Keratinocyte (primary cell): ENCODE measurements around the gene ARHGAP45. TPM values are rescaled to one million over a fixed set of nuclear protein-coding genes. Genes with fewer than 3 reads are reported as not detected.
A peak's percentile ranks its signal among the peaks of the same experiment; 100 is the strongest.

Source experiments
- DNase-seq: peaks from one replicate; pipeline ENCODE4 v3.0.0-alpha.2; 2011; ENCODE audit warnings: low read depth, missing footprints, low spot score
- FAIRE-seq: peaks from 2 replicates; lab custom pipeline; 2011; peaks lifted over from hg19 to GRCh38; lab: Jason Lieb, UNC
- H2AFZ ChIP-seq: 2 replicates; pipeline ENCODE4 v1.6.0; 2012; ENCODE audit warnings: low read length, control low read depth, inconsistent platforms; ENCODE audit not compliant: control insufficient read depth
- H3K27ac ChIP-seq: 2 replicates; pipeline ENCODE4 v1.5.1; 2011; ENCODE audit warnings: low read length; ENCODE audit not compliant: control insufficient read depth, insufficient read depth
- H3K27me3 ChIP-seq: 3 replicates; pipeline ENCODE4 v1.6.0; 2011; ENCODE audit warnings: low read length; ENCODE audit not compliant: control insufficient read depth, insufficient read depth; ENCODE audit errors: extremely low read depth
- H3K36me3 ChIP-seq, 2 experiments: 2 replicates in 1 of 2; 3 replicates in 1 of 2; pipeline ENCODE4 v1.5.1; 2011; ENCODE audit warnings: low read length in 2 of 2, mild to moderate bottlenecking in 1 of 2; ENCODE audit not compliant: control insufficient read depth in 2 of 2, insufficient read depth in 2 of 2; ENCODE audit errors: extremely low read depth in 1 of 2
- H3K4me1 ChIP-seq: 3 replicates; pipeline ENCODE4 v1.5.1; 2011; ENCODE audit warnings: low read length; ENCODE audit not compliant: control insufficient read depth, insufficient read depth; ENCODE audit errors: extremely low read depth
- H3K4me2 ChIP-seq: 3 replicates; pipeline ENCODE4 v1.6.0; 2011; ENCODE audit warnings: low read depth, low read length; ENCODE audit not compliant: control insufficient read depth, insufficient read depth; ENCODE audit errors: extremely low read depth
- H3K4me3 ChIP-seq, 3 experiments: fragments of 200-600 bp in 1 of 3; sonication (generic) in 1 of 3; 2 replicates in 2 of 3; 3 replicates in 1 of 3; pipeline ENCODE4 v1.5.1; 2011 to 2016; ENCODE audit warnings: low read length in 3 of 3, mild to moderate bottlenecking in 3 of 3, control low read depth in 2 of 3, inconsistent platforms in 1 of 3, low read depth in 1 of 3, mixed read lengths in 1 of 3, mixed run types in 1 of 3, moderate library complexity in 1 of 3; ENCODE audit not compliant: control insufficient read depth in 2 of 3, insufficient read depth in 2 of 3; ENCODE audit errors: extremely low read depth in 1 of 3
- H3K79me2 ChIP-seq: 2 replicates; pipeline ENCODE4 v1.6.0; 2012; ENCODE audit warnings: low read length; ENCODE audit not compliant: control insufficient read depth, insufficient read depth
- H3K9ac ChIP-seq: 3 replicates; pipeline ENCODE4 v1.6.0; 2011; ENCODE audit warnings: low read length; ENCODE audit not compliant: control insufficient read depth, insufficient read depth; ENCODE audit errors: extremely low read depth
- H3K9me1 ChIP-seq: 3 replicates; pipeline ENCODE4 v1.6.0; 2011; ENCODE audit warnings: low read length; ENCODE audit not compliant: control insufficient read depth, insufficient read depth; ENCODE audit errors: extremely low read depth
- H3K9me3 ChIP-seq: 2 replicates; pipeline ENCODE4 v1.5.1; 2012; ENCODE audit warnings: low read depth, low read length; ENCODE audit not compliant: control insufficient read depth
- H4K20me1 ChIP-seq: 3 replicates; pipeline ENCODE4 v1.6.0; 2011; ENCODE audit warnings: low read length; ENCODE audit not compliant: control insufficient read depth, insufficient read depth; ENCODE audit errors: extremely low read depth
- CTCF ChIP-seq, 3 experiments: IDR thresholded peaks in 1 of 3; conservative IDR thresholded peaks in 1 of 3; optimal IDR thresholded peaks in 1 of 3; 2 replicates in 2 of 3; 3 replicates in 1 of 3; pipeline versions ENCODE3 to v1.5.1; 2011; ENCODE audit warnings: low read length in 3 of 3, mild to moderate bottlenecking in 3 of 3, moderate library complexity in 2 of 3, control low read depth in 1 of 3, inconsistent platforms in 1 of 3; ENCODE audit not compliant: insufficient read depth in 2 of 3; ENCODE audit errors: extremely low read depth in 1 of 3
- EZH2 ChIP-seq: IDR thresholded peaks from one replicate; pipeline ENCODE4 v1.6.1; 2012; ENCODE audit warnings: inconsistent platforms, mild to moderate bottlenecking, low read length, moderate library complexity
- dilution Hi-C: fragments of 300-500 bp; cut with MboI; formaldehyde crosslinking; loops from one replicate; pipeline ENCODE4 v1.7.0; 2020; ENCODE audit warnings: low sequenced_read_pairs; ENCODE audit not compliant: extremely low pct_ligation_motif_present
- polyA plus RNA-seq, 5 experiments: library from polyadenylated mRNA; depleted of rRNA in 3 of 5; stranded (reverse) in 3 of 5; stranded (forward) in 1 of 5; unstranded in 1 of 5; fragments of >200 nt; gene quantifications; 1 replicate in 1 of 5; 2 replicates in 3 of 5; 3 replicates in 1 of 5; pipeline versions ENCODE4 v1.2.1 to v1.2.3, GENCODE V29; 2011 to 2012; ENCODE audit warnings: missing spikeins in 2 of 5, low read depth in 1 of 5, low replicate concordance in 1 of 5

ARHGAP45 gene
- polyA plus RNA-seq, 1 donor (not counting 4 experiments of a cell fraction or from before 2014, with no cell fraction given) = 0.56 TPM

GRCh38 chr19:1101337-1101698, 34.4 kb downstream of the ARHGAP45 start:
- FAIRE-seq (no peak), DNase-seq (no peak)
- Histone ChIP-seq H3K79me2 (peaks cover 2% of the 10 kb centered on the region), H3K9ac (peak overlapping the region; percentile 65), H3K27me3 (no peaks in the 10 kb centered on the region), H3K4me1 (peaks cover 36% of the 10 kb centered on the region), H4K20me1 (no peaks in the 10 kb centered on the region), H3K4me3 (no peak overlapping the region), H3K9me1 (no peaks in the 10 kb centered on the region), H2AFZ (no peak overlapping the region), H3K27ac (peak overlapping the region; percentile 91), H3K36me3 (peaks cover 3% of the 10 kb centered on the region in 2 experiments), H3K9me3 (peaks cover 2% of the 10 kb centered on the region), H3K4me2 (peak overlapping the region; percentile 66)
- TF ChIP-seq EZH2 = no peak
- TF ChIP-seq CTCF (optimal IDR thresholded peaks at IDR 0.05 in 1 of 3, IDR thresholded peaks at IDR 0.05 in 1 of 3, conservative IDR thresholded peaks at IDR 0.05 in 1 of 3; ENCODE audit: extremely low read depth in 1 of 3, insufficient read depth in 2 of 3, low read length in 3 of 3) = no peak
- dilution Hi-C loops = no loop called here

- peaks cover 2% of the 10 kb centered on the region for H3K9me3 ChIP-seq
- peaks cover 2% of the 10 kb centered on the region for H3K79me2 ChIP-seq
- FAIRE-seq (peak; percentile 88), DNase-seq (peak; percentile 96)
- no peaks in the 10 kb centered on the region for H4K20me1 ChIP-seq
- peak overlapping the region; percentile 91 for H3K27ac ChIP-seq
- peak overlapping the region; percentile 65 for H3K4me2 ChIP-seq
- TF ChIP-seq CTCF (optimal IDR thresholded peaks at IDR 0.05 in 1 of 3, IDR thresholded peaks at IDR 0.05 in 1 of 3, conservative IDR thresholded peaks at IDR 0.05 in 1 of 3; ENCODE audit: extremely low read depth in 1 of 3, insufficient read depth in 2 of 3, low read length in 3 of 3) (no peak), EZH2 (no peak)
- dilution Hi-C loops = no loop called here
- no peaks in the 10 kb centered on the region for H3K27me3 ChIP-seq
- H3K4me3 ChIP-seq = peak overlapping the region in 1 of 3 experiments; percentile 29
- H2AFZ ChIP-seq = no peak overlapping the region
- H3K9ac ChIP-seq = peak overlapping the region; percentile 69
- H3K36me3 ChIP-seq = peaks cover 6 to 8% of the 10 kb centered on the region in 2 experiments
- H3K4me1 ChIP-seq = peaks cover 36% of the 10 kb centered on the region
- no peaks in the 10 kb centered on the region for H3K9me1 ChIP-seq
These were observed 35.6 kb downstream of the ARHGAP45 start for GRCh38 chr19:1102407-1103131.
